ACC112 (cell line): ENCODE measurements around the gene CACNA1A.
"Not testable (repeated sequence)": the region's sequence is repeated elsewhere in the genome, so short reads cannot be mapped to it uniquely, and the experiment has no call there.

ENCODE experiments used
- H2AFZ ChIP-seq: fragments of 200-600 bp; sonication (generic); one replicate; pipeline ENCODE4 v1.6.0; 2017; ENCODE audit warnings: antibody characterized with exemption, low read length; ENCODE audit not compliant: unreplicated experiment
- H3K27ac ChIP-seq: fragments of 200-600 bp; sonication (generic); 2 replicates; pipeline ENCODE4 v1.5.1; 2014; ENCODE audit warnings: low read depth, mild to moderate bottlenecking, antibody characterized with exemption, low read length, moderate library complexity
- H3K27me3 ChIP-seq: fragments of 200-600 bp; sonication (generic); 2 replicates; pipeline ENCODE4 v1.6.1; 2014; ENCODE audit warnings: mild to moderate bottlenecking, antibody characterized with exemption, low read length, moderate library complexity, mixed read lengths; ENCODE audit not compliant: insufficient read depth
- H3K36me3 ChIP-seq: fragments of 200-600 bp; sonication (generic); 2 replicates; pipeline ENCODE4 v1.6.1; 2016; ENCODE audit warnings: mild to moderate bottlenecking, antibody characterized with exemption, low read length, moderate library complexity, mixed read lengths; ENCODE audit not compliant: insufficient read depth
- H3K4me1 ChIP-seq: fragments of 200-600 bp; sonication (generic); one replicate; pipeline ENCODE4 v1.6.1; 2016; ENCODE audit warnings: low read length, mixed read lengths; ENCODE audit not compliant: insufficient read depth, unreplicated experiment, control insufficient read depth
- H3K4me3 ChIP-seq: fragments of 200-600 bp; sonication (generic); 2 replicates; pipeline ENCODE4 v1.5.1; 2014; ENCODE audit warnings: mild to moderate bottlenecking, low read depth, low read length
- H3K79me2 ChIP-seq: fragments of 200-600 bp; sonication (generic); one replicate; pipeline ENCODE4 v1.6.0; 2016; ENCODE audit warnings: low read length; ENCODE audit not compliant: control insufficient read depth, unreplicated experiment, insufficient read depth

Gene CACNA1A

GRCh38 chr19:13198634-13199033 lies 307.6 kb downstream of the CACNA1A start:
- Histone ChIP-seq H3K4me1 (no peaks in the 10 kb centered on the region), H3K36me3 (no peaks in the 10 kb centered on the region), H3K27ac (no peak overlapping the region), H3K4me3 (no peak overlapping the region), H2AFZ (no peak overlapping the region), H3K79me2 (no peaks in the 10 kb centered on the region), H3K27me3 (no peaks in the 10 kb centered on the region)

GRCh38 chr19:13195678-13196077 lies 310.6 kb downstream of the CACNA1A start:
- Histone ChIP-seq H2AFZ (no peak overlapping the region), H3K4me1 (no peaks in the 10 kb centered on the region), H3K27ac (no peak overlapping the region), H3K79me2 (no peaks in the 10 kb centered on the region), H3K4me3 (no peak overlapping the region), H3K36me3 (no peaks in the 10 kb centered on the region), H3K27me3 (no peaks in the 10 kb centered on the region)

DNA sequence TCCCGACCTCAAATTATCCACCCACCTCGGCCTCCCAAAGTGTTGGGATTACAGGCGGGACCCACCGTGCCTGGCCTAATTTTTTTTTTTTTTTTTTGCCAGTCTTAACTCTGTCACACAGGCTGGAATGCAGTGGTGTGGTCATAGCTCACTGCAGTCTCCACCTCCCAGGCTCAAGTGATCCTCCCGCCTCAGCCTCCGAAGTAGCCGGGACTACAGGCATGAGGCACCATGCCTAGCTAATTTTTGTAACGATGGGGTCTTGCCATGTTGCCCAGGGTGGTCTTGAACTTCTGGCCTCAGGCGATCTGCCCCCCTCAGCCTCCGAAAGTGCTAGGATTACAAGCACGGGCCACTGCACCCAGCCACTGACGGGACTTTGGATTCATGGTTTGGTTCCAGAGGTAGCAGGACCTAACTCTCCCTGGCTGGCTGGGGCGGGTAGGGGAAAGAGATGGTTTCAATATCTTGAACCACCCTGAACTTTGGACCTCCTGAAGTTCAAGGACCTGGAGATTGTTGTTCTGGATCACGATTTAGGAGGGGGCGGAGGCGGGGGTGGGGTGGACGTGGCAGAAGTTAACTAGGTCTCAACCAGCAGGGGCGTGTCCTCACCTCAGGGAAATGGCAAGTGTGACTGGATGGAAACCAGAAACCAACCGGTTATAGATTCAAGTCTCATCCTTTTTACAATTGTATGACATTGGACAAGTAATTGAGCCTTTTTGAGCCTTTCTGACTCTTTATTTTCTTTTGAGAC lies 315.3 kb downstream of the CACNA1A start:
- Histone ChIP-seq H3K4me3 (no peak overlapping the region), H3K4me1 (no peaks in the 10 kb centered on the region), H3K36me3 (no peaks in the 10 kb centered on the region), H3K27ac (no peak overlapping the region), H2AFZ (no peak overlapping the region), H3K79me2 (no peaks in the 10 kb centered on the region), H3K27me3 (no peaks in the 10 kb centered on the region)

DNA sequence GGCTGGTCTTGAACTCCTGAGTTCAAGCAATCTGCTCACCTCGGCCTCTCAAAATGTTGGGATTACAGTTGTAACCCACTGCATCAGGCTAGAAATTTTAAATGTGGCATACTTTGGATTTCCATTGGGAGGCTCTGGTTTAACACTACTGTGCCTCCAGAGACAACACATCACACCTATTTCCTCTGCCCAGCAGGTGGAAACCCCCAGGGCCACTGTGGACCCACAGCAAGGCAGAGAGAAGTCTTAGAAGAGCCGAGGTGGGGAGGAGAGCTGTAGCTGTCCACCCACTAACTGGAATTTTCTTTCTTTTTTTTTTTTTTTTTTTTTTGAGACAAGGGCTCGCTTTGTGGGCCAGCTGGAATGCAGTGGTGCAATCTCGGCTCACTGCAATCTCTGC lies 316.7 kb downstream of the CACNA1A start:
- no peak overlapping the region for H3K4me3 ChIP-seq
- no peak overlapping the region for H3K27ac ChIP-seq
- no peaks in the 10 kb centered on the region for H3K4me1 ChIP-seq
- H3K27me3 ChIP-seq: no peaks in the 10 kb centered on the region
- no peaks in the 10 kb centered on the region for H3K79me2 ChIP-seq
- H2AFZ ChIP-seq: no peak overlapping the region
- no peaks in the 10 kb centered on the region for H3K36me3 ChIP-seq

DNA sequence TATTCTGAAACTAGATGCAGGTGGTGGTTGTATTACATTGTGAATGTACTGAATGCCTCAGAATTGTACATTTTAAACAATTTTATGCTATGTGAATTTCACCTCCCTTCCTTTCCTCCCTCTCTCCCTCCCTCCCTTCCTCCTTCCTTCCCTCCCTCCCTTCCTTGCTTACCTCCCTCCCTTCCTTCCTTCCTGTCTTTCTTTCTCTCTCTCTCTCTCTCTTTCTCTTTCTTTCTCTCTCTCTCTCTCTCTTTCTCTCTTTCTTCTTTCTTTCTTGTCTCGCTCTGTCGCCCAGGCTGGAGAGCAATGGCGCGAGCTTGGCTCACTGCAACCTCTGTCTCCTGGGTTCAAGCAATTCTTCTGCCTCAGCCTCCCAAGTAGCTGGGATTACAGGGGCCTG lies 318.9 kb downstream of the CACNA1A start:
- Histone ChIP-seq H3K27ac (no peak overlapping the region), H3K79me2 (no peaks in the 10 kb centered on the region), H3K27me3 (no peaks in the 10 kb centered on the region), H2AFZ (no peak overlapping the region), H3K4me1 (no peaks in the 10 kb centered on the region), H3K36me3 (no peaks in the 10 kb centered on the region), H3K4me3 (no peak overlapping the region)

DNA sequence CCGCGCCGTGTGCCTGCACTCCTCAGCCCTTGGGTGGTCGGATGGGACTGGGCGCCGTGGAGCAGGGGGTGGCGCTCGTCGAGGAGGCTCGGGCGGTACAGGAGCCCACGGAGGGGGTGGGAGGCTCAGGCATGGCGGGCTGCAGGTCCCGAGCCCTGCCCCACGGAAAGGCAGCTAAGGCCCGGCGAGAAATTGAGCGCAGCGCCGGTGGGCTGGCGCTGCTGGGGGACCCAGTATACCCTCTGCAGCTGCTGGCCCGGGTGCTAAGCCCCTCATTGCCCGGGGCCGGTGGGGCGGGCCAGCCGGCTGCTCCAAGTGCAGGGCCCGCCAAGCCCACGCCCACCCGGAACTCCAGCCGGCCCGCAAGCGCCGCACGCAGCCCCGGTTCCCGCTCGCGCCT lies 319.6 kb downstream of the CACNA1A start:
- not testable (repeated sequence) for H3K27me3 ChIP-seq, H3K79me2 ChIP-seq, H3K27ac ChIP-seq, H3K4me1 ChIP-seq, H3K36me3 ChIP-seq, H2AFZ ChIP-seq, H3K4me3 ChIP-seq

GRCh38 chr19:13185763-13186657 lies 320.3 kb downstream of the CACNA1A start:
- not testable (repeated sequence) for H2AFZ ChIP-seq, H3K4me3 ChIP-seq, H3K79me2 ChIP-seq, H3K36me3 ChIP-seq, H3K27me3 ChIP-seq, H3K4me1 ChIP-seq, H3K27ac ChIP-seq

DNA sequence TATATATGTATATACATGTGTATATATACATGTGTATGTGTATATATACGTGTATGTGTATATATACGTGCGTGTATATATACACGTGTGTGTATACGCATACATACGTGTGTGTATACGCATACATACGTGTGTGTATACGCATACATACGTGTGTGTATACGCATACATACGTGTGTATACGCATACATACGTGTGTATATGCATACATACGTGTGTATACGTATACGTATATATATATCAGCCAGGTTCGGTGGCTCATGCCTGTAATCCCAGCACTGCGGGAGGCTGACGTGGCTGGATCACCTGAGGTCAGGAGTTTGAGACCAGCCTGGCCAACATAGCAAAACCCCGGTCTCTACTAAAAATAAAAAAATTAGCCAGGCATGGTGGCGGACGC lies 321.4 kb downstream of the CACNA1A start:
- H3K27me3 ChIP-seq, H3K79me2 ChIP-seq, H2AFZ ChIP-seq, H3K4me3 ChIP-seq, H3K4me1 ChIP-seq, H3K36me3 ChIP-seq, H3K27ac ChIP-seq: not testable (repeated sequence)

DNA sequence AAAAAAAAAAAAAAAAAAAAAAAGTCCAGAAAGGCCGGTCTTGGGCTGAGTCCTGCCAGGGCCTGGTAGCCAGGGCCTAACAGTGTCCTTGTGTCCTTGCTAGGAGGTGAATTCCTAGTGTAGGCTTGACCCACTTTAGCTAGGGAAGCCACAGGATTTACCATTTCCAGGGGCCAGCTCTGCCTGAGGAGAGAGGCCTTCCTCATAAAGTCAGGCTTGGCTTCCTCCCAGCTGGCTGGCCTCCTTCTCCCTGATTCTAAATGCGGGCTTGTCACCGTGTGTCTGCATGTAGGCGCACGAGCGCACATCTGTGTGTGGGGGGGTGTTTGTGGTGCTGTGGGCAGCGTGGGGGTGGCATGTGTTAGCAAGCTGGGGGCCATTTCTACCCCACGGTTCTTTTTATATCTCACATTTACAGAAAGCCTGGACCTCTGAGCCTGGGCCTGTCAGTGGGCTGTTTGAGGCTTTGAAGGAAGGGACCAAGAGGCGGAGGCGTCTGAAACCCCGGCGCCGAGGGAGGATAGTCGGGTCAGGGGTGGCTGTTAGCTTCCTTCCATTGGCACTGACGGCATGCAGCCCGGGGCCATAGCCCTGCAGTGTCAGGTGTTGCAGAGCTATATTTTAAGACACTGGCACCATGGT lies 324.4 kb downstream of the CACNA1A start:
- no peak overlapping the region for H3K4me3 ChIP-seq
- H3K4me1 ChIP-seq: no peaks in the 10 kb centered on the region
- no peaks in the 10 kb centered on the region for H3K27me3 ChIP-seq
- H2AFZ ChIP-seq: peak overlapping the region; percentile 37
- H3K27ac ChIP-seq: no peak overlapping the region
- no peaks in the 10 kb centered on the region for H3K36me3 ChIP-seq
- no peaks in the 10 kb centered on the region for H3K79me2 ChIP-seq

GRCh38 chr19:13178291-13178690 lies 328.0 kb downstream of the CACNA1A start:
- H3K27me3 ChIP-seq, H3K27ac ChIP-seq, H3K4me1 ChIP-seq, H3K36me3 ChIP-seq, H3K4me3 ChIP-seq, H3K79me2 ChIP-seq, H2AFZ ChIP-seq: not testable (repeated sequence)
